Measurements from ENCODE around the gene CLCA4. TPM values are rescaled to one million over a fixed set of nuclear protein-coding genes. Genes with fewer than 3 reads are reported as not detected.

Gene CLCA4
- polyA plus RNA-seq, 10 donors = 0.05 to 0.69 (median 0.24) TPM; not detected in 7

GRCh38 chr1:86523670-86524354 lies 23.1 kb upstream of the CLCA4 start:
- no peak for DNase-seq

- DNase-seq = no peak
These were observed 19.6 kb upstream of the CLCA4 start for GRCh38 chr1:86527306-86527705.

- DNase-seq = no peak
These were observed 16.6 kb upstream of the CLCA4 start for GRCh38 chr1:86530211-86530845.

GRCh38 chr1:86537928-86538695 lies 8.8 kb upstream of the CLCA4 start:
- DNase-seq = no peak

- DNase-seq = no peak
These were observed 8.1 kb upstream of the CLCA4 start for GRCh38 chr1:86538775-86539174.

- DNase-seq = no peak
These were observed 5.0 kb upstream of the CLCA4 start for GRCh38 chr1:86541859-86542258.

GRCh38 chr1:86542631-86543030 lies 4.2 kb upstream of the CLCA4 start:
- no peak for DNase-seq

- no peak for DNase-seq
These were observed 2.0 kb downstream of the CLCA4 start for GRCh38 chr1:86548839-86549238.

- DNase-seq = no peak
These were observed 4.4 kb downstream of the CLCA4 start for GRCh38 chr1:86551305-86551704.

- no peak for DNase-seq
These were observed 5.5 kb downstream of the CLCA4 start for GRCh38 chr1:86552376-86552775.

- DNase-seq = no peak
These were observed 10.9 kb downstream of the CLCA4 start for GRCh38 chr1:86557739-86558138.

GRCh38 chr1:86563849-86564248 lies 17.0 kb downstream of the CLCA4 start:
- DNase-seq = no peak

GRCh38 chr1:86567341-86567740 lies 20.5 kb downstream of the CLCA4 start:
- DNase-seq = no peak

- DNase-seq = no peak
These were observed 21.0 kb downstream of the CLCA4 start for GRCh38 chr1:86567878-86568277.

- DNase-seq = peak in 2 of 3 donors; percentile 31 to 39
These were observed 27.0 kb downstream of the CLCA4 start for GRCh38 chr1:86573763-86574484.

GRCh38 chr1:86581231-86581630 lies 34.4 kb downstream of the CLCA4 start:
- no peak for DNase-seq

- no peak for DNase-seq
These were observed 35.3 kb downstream of the CLCA4 start for GRCh38 chr1:86582161-86582560.

GRCh38 chr1:86583032-86583431 lies 36.2 kb downstream of the CLCA4 start:
- DNase-seq = no peak

- DNase-seq = no peak
These were observed 36.7 kb downstream of the CLCA4 start for GRCh38 chr1:86583593-86583992.

GRCh38 chr1:86594284-86594770 lies 47.4 kb downstream of the CLCA4 start:
- no peak for DNase-seq

GRCh38 chr1:86596224-86596623 lies 49.3 kb downstream of the CLCA4 start:
- no peak for DNase-seq

GRCh38 chr1:86596741-86597290 lies 49.9 kb downstream of the CLCA4 start:
- no peak for DNase-seq
